K562 (cell line): Measurements from ENCODE around the gene PRSS53. TPM values are rescaled to one million over a fixed set of nuclear protein-coding genes. Genes with fewer than 3 reads are reported as not detected.

Experiments used
- BACH1 ChIP-seq: fragments of 200-800 bp; sonication (Bioruptor generic); IDR thresholded peaks from 2 replicates; pipeline ENCODE4 v1.6.1; 2016; ENCODE audit warnings: missing genetic modification characterization, missing compliant biosample characterization
- BHLHE40 ChIP-seq: IDR thresholded peaks from 2 replicates; pipeline ENCODE4 v1.6.1; 2011; ENCODE audit warnings: low read length, improper control_type of control experiment
- BRD9 ChIP-seq: fragments of 450-650 bp; IDR thresholded peaks from 2 replicates; pipeline ENCODE4 v1.6.1; 2018; ENCODE audit warnings: low read depth; ENCODE audit not compliant: partially characterized antibody
- CBX3 ChIP-seq, 2 experiments: IDR thresholded peaks; 1 replicate in 1 of 2; 2 replicates in 1 of 2; pipeline ENCODE4 v1.6.1; 2012; ENCODE audit warnings: inconsistent platforms in 2 of 2, low read length in 2 of 2, borderline replicate concordance in 1 of 2, control low read depth in 1 of 2
- ESRRA ChIP-seq: fragments of 450-650 bp; IDR thresholded peaks from 2 replicates; pipeline ENCODE4 v1.6.1; 2014; ENCODE audit warnings: low read depth, mild to moderate bottlenecking, moderate library complexity, borderline replicate concordance
- FOS ChIP-seq: IDR thresholded peaks from 3 replicates; pipeline ENCODE4 v1.6.1; 2011; ENCODE audit not compliant: insufficient read length; ENCODE audit errors: extremely low read depth
- HMGN3 ChIP-seq: IDR thresholded peaks from 2 replicates; pipeline ENCODE4 v1.6.1; 2011; ENCODE audit warnings: borderline replicate concordance, low read depth, mild to moderate bottlenecking, mixed read lengths, low read length; ENCODE audit not compliant: insufficient read length; ENCODE audit errors: extremely low read depth
- KAT7 ChIP-seq: sonication (generic); formaldehyde crosslinking; IDR thresholded peaks from 2 replicates; pipeline ENCODE4 v1.8.0; 2022; ENCODE audit warnings: missing genetic modification reagents, mild to moderate bottlenecking, borderline replicate concordance
- KAT8 ChIP-seq: fragments of 450-650 bp; IDR thresholded peaks from 2 replicates; pipeline ENCODE4 v1.6.1; 2016; ENCODE audit warnings: low read depth, mild to moderate bottlenecking
- MTA2 ChIP-seq: fragments of 450-650 bp; IDR thresholded peaks from 2 replicates; pipeline ENCODE4 v1.6.1; 2016; ENCODE audit warnings: low read depth
- NKRF ChIP-seq: fragments of 450-650 bp; IDR thresholded peaks from 2 replicates; pipeline ENCODE4 v1.6.1; 2016; ENCODE audit warnings: borderline replicate concordance
- RB1 ChIP-seq: fragments of 450-650 bp; IDR thresholded peaks from 2 replicates; pipeline ENCODE4 v1.6.1; 2017; ENCODE audit warnings: low read depth, mild to moderate bottlenecking
- SRSF3 ChIP-seq: fragments of 200-400 bp; formaldehyde crosslinking; IDR thresholded peaks from 2 replicates; pipeline ENCODE4 v1.6.1; 2016; ENCODE audit warnings: mild to moderate bottlenecking, low read length, moderate library complexity; ENCODE audit not compliant: insufficient read depth
- ZNF224 ChIP-seq: sonication (generic); formaldehyde crosslinking; IDR thresholded peaks from 2 replicates; pipeline ENCODE4 v1.8.0; 2022; ENCODE audit warnings: mild to moderate bottlenecking, missing genetic modification reagents
- ZNF408 ChIP-seq: fragments of 250-450 bp; sonication (Bioruptor Pico); IDR thresholded peaks from 2 replicates; pipeline ENCODE4 v1.4.0; 2020; ENCODE audit warnings: low read depth, mild to moderate bottlenecking, moderate library complexity
- polyA plus RNA-seq, 8 experiments: library from polyadenylated mRNA; depleted of rRNA in 4 of 8; stranded (reverse) in 5 of 8; unstranded in 3 of 8; fragments of >200 nt; fragmentation: Nextera tagmentation in 2 of 8; fragmentation: Illumina TruSeq in 1 of 8; extraction: Ambion mirVana in 2 of 8; extraction: Trizol in 1 of 8; gene quantifications; 2 replicates each; pipeline versions ENCODE4 v1.2.1 to v1.2.3, GENCODE V29; 2011 to 2014; ENCODE audit warnings: inconsistent platforms in 1 of 8, missing spikeins in 1 of 8
- total RNA-seq, 7 experiments: library from RNA; depleted of rRNA in 6 of 7; stranded (reverse); fragments of >200 nt in 6 of 7; fragmentation: Illumina TruSeq in 2 of 7; extraction: Trizol in 2 of 7; gene quantifications; 2 replicates each; pipeline versions ENCODE4 v1.2.1 to v1.2.3, GENCODE V29; 2011 to 2021; ENCODE audit warnings: low replicate concordance in 1 of 7
- TF ChIP-seq, protein P1 (sequence below): fragments of 250-450 bp; sonication (Bioruptor Pico); IDR thresholded peaks from 2 replicates; pipeline ENCODE4 v1.5.0; 2022; ENCODE audit warnings: mild to moderate bottlenecking
- TF ChIP-seq, protein P2 (sequence below): fragments of 450-650 bp; IDR thresholded peaks from 2 replicates; pipeline ENCODE4 v1.6.1; 2017; ENCODE audit warnings: mild to moderate bottlenecking, moderate library complexity
- TF ChIP-seq, protein P3 (sequence below): fragments of 250-450 bp; sonication (Bioruptor Pico); IDR thresholded peaks from 2 replicates; pipeline ENCODE4 v1.4.0; 2020; ENCODE audit warnings: mild to moderate bottlenecking, moderate library complexity
- TF ChIP-seq, protein P4 (sequence below): fragments of 250-450 bp; sonication (Bioruptor Pico); IDR thresholded peaks from 2 replicates; pipeline ENCODE4 v1.4.0; 2020; ENCODE audit warnings: mild to moderate bottlenecking

Gene PRSS53
- total and polyA plus RNA-seq, 9 of the 15 experiments (the other 6 are each of a cell fraction or from before 2014, with no cell fraction given): 0.40 to 1.9 (median 0.78) TPM; not detected in 2

- TF ChIP-seq BHLHE40 (peak; percentile 88), FOS (peak; percentile 45), ZNF408 (no peak), NKRF (peak; percentile 78; the same call in 1 of the 2 replicates), MTA2 (no peak), CBX3 (IDR thresholded peaks at IDR 0.05; ENCODE audit: borderline replicate concordance in 1 of 2, low read length in 2 of 2) (0 out of 3 replicates have a peak, but pooled peaks of 1 of the 2 experiments have one; percentile 60), ESRRA (0 out of 2 replicates have a peak, but pooled peaks have one; percentile 24), SRSF3 (no peak), BACH1 (tag) (no peak), ZNF224 (no peak), KAT8 (no peak), HMGN3 (peak; percentile 77), RB1 (peak; percentile 63; the same call in 1 of the 2 replicates), BRD9 (peak; percentile 10), KAT7 (CRISPR knock-in tag) (no peak)
- TF ChIP-seq, protein P1, sequence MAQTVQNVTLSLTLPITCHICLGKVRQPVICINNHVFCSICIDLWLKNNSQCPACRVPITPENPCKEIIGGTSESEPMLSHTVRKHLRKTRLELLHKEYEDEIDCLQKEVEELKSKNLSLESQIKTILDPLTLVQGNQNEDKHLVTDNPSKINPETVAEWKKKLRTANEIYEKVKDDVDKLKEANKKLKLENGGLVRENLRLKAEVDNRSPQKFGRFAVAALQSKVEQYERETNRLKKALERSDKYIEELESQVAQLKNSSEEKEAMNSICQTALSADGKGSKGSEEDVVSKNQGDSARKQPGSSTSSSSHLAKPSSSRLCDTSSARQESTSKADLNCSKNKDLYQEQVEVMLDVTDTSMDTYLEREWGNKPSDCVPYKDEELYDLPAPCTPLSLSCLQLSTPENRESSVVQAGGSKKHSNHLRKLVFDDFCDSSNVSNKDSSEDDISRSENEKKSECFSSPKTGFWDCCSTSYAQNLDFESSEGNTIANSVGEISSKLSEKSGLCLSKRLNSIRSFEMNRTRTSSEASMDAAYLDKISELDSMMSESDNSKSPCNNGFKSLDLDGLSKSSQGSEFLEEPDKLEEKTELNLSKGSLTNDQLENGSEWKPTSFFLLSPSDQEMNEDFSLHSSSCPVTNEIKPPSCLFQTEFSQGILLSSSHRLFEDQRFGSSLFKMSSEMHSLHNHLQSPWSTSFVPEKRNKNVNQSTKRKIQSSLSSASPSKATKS (CRISPR knock-in tag): no peak
- TF ChIP-seq, protein P2, sequence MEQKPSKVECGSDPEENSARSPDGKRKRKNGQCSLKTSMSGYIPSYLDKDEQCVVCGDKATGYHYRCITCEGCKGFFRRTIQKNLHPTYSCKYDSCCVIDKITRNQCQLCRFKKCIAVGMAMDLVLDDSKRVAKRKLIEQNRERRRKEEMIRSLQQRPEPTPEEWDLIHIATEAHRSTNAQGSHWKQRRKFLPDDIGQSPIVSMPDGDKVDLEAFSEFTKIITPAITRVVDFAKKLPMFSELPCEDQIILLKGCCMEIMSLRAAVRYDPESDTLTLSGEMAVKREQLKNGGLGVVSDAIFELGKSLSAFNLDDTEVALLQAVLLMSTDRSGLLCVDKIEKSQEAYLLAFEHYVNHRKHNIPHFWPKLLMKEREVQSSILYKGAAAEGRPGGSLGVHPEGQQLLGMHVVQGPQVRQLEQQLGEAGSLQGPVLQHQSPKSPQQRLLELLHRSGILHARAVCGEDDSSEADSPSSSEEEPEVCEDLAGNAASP: no peak
- TF ChIP-seq, protein P3, sequence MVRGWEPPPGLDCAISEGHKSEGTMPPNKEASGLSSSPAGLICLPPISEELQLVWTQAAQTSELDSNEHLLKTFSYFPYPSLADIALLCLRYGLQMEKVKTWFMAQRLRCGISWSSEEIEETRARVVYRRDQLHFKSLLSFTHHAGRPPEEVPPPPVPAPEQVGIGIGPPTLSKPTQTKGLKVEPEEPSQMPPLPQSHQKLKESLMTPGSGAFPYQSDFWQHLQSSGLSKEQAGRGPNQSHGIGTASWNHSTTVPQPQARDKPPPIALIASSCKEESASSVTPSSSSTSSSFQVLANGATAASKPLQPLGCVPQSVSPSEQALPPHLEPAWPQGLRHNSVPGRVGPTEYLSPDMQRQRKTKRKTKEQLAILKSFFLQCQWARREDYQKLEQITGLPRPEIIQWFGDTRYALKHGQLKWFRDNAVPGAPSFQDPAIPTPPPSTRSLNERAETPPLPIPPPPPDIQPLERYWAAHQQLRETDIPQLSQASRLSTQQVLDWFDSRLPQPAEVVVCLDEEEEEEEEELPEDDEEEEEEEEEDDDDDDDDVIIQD (CRISPR knock-in tag): no peak
- TF ChIP-seq, protein P4, sequence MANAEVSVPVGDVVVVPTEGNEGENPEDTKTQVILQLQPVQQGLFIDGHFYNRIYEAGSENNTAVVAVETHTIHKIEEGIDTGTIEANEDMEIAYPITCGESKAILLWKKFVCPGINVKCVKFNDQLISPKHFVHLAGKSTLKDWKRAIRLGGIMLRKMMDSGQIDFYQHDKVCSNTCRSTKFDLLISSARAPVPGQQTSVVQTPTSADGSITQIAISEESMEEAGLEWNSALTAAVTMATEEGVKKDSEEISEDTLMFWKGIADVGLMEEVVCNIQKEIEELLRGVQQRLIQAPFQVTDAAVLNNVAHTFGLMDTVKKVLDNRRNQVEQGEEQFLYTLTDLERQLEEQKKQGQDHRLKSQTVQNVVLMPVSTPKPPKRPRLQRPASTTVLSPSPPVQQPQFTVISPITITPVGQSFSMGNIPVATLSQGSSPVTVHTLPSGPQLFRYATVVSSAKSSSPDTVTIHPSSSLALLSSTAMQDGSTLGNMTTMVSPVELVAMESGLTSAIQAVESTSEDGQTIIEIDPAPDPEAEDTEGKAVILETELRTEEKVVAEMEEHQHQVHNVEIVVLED (CRISPR knock-in tag): peak; percentile 82
Measured at GRCh38 chr16:31094424-31095120, 5.8 kb upstream of the PRSS53 start, which contains the start of gene VKORC1 (continued).
